Cerebellar cortex (tissue), 1 donor: Measurements from ENCODE around the gene ASCC1.
A peak's percentile ranks its signal among the peaks of the same experiment; 100 is the strongest.
"Not testable (repeated sequence)": the region's sequence is repeated elsewhere in the genome, so short reads cannot be mapped to it uniquely, and the experiment has no call there.

ENCODE experiments used
- DNase-seq: peaks from one replicate; pipeline ENCODE4 v3.0.0-alpha.2; 2015; ENCODE audit warnings: low spot score

ASCC1 gene

DNA sequence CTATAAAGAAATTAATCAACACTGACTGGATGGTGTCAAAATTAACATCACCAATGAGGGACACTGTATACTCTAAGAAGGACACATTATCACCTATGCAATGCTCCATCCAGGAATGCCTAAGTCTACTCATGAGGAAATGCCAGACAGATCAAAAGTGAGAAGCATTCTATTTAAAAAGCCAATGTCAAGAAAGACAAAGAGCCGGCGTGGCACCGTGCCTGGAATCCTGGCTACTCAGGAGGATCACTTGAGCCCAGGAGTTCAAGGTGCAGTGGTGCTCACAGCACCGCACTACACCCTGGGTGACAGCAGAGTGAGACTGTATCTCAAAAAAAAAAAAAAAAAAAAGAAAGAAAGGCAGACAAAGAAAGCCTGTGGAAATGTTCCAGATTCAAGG is 45.8 kb downstream of the ASCC1 start:
- DNase-seq: no peak

DNA sequence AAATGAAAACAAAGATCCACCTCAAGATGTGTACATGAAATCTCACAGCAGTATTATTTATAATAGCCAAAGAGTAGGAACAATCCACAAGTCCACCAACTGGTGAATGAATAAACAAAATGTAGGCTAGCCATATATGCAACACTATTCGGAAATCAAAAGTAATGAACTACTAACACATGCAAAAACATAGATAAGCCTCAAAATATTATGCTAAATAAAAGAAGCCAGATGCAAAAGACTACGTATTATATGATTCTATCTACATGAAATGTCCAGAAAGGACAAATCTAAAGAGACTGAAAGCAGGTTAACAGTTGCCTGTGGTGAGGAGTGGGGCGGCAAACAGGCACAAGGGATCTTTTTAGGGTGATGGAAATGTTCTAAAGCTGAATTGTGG is 49.0 kb downstream of the ASCC1 start:
- DNase-seq: no peak

DNA sequence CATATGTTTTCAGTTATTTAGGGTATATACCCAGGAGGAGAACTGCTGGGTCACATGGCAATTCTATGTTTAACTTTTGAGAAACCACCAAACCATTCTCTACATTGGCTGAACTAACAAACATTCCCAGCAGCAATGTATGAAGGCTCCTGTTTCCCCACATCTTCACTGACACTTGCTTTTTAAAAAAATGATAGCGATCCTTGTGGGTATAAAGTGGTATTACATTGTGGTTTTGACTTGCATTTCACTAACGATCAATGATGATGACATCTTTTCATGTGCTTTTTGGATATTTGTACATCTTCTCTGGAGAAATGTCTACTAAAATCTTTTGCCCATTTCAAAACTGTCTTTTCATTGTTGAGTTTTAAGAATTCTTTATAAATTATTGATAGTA is 51.5 kb downstream of the ASCC1 start:
- DNase-seq: no peak

DNA sequence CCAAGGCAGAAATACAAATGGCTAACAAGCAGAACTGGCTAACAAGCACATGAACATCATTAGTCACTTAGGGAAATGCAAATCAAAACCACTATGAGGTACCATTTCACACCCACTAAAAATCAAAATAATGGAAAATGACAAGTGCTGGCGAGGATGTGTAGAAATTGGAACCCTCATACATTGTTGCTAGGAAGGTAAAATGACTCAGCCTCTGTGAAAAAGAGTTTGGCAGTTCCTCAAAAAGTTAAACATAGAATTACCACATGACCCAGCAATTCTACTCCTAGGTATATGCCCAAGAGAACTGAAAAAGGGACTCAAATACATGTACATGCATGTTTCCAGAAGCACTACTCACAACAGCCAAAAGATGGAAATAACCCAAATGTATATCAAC is 53.1 kb downstream of the ASCC1 start:
- no peak for DNase-seq

DNA sequence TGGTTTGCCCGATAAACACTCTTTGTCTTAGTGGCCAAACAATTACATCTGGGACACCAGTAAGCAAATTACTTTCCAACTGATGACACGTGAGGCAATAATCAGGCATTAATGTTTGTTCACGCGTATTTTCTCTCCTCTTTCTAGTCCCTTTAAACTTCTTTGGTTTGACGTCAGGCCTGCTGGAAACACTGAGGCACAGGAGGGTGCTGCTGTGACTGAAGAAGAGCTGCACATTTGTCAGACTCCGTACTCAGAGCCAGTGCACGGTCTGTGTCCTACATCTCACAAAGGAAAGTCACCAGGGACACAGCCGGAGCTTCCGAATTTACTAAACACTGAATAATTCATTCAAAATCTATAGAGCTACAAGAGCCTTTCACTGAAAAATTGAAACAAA is 57.9 kb downstream of the ASCC1 start:
- DNase-seq: peak; percentile 52

DNA sequence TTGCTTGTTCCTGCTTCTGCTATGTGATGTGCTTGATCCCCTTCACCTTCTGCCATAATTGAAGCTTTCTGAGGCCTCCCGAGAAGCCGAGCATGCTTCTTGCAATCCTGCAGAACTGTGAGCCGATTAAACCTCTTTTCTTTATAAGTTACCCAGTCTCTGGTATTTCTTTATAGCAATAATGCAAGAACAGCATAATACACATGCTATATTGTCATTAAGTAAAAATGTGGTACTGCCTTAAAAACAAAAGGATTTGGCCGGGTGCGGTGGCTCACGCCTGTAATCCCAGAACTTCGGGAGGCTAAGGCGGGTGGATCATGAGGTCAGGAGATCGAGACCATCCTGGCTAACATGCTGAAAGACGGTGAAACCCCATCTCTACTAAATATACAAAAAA is 59.9 kb downstream of the ASCC1 start:
- DNase-seq: no peak

DNA sequence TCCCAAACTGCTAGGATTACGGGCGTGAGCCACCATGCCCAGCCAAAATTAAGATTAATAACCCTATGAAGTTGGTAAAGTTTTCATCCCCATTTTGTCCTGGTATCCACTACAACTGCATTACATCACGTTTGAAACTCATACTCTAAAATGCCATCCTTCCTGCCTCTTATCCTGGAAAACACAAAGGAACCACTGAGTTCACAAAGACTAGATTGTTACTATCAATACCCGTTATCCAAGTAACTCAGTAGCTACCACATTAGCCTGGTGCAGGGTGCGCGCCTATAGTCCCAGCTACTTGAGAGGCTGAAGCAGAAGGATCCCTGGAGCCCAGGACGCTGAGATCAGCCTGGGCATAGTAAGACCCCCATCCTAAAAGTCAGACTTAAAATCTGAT is 63.8 kb downstream of the ASCC1 start:
- no peak for DNase-seq

DNA sequence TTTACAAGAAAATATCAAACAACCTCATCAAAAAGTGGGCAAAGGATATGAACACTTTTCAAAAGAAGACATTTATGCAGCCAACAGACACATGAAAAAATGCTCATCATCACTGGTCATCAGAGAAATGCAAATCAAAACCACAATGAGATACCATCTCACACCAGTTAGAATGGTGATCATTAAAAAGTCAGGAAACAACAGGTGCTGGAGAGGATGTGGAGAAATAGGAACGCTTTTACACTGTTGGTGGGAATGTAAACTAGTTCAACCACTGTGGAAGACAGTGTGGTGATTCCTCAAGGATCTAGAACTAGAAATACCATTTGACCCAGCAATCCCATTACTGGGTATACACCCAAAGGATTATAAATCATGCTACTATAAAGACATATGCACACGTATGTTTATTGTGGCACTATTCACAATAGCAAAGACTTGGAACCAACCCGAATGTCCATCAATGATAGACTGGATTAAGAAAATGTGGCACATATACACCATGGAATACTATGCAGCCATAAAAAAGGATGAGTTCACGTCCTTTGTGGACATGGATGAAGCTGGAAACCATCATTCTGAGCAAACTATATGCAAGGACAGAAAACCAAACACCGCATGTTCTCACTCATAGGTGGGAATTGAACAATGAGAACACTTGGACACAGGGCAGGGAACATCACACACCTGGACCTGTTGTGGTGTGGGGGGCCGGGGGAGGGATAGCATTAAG is 65.2 kb downstream of the ASCC1 start:
- not testable (repeated sequence) for DNase-seq

DNA sequence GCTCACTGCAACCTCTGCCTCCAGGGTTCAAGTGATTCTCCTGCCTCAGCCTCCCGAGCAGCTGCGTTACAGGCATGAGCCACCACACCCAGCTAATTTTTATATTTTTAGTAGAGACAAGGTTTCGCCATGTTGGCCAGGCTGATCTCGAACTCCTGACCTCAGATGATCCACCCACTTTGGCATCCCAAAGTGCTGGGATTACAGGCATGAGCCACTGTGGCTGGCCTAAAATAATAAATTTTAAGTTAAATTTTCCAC is 68.8 kb downstream of the ASCC1 start:
- not testable (repeated sequence) for DNase-seq

DNA sequence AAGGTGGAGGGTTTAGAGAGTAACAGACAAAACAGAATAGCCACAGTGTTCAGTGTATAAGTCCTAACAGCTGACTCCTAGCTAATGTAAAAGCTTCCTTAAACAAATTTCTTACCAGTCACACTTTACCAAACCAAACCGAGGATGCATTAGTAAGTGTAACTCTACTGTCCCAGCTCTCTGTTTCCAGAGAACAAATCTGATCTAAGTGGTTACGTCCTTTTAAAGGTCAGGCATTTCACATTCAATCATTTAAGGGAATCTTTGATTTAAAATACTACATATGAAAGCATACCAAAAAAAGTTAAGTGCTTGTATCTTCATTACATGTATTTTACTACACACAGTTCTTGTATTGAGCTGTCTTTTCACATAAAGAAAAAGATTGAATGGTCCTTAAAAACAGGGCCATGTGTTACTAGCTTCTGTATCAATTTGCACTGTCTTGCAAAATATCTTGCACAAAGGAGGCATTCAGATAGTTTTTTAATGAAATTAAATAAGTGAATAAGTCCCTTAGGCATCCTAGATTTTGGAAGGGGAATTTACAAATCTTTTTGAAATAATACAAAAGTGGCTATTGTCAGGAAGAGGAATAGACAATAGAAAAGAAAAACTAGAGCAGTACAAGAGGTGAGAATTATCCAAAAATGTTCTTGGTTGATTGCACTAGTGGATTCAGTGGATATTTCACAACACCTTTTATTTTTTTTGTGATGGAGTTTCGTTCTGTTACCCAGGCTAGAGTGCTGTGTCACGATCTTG is 69.3 kb downstream of the ASCC1 start:
- DNase-seq: no peak

DNA sequence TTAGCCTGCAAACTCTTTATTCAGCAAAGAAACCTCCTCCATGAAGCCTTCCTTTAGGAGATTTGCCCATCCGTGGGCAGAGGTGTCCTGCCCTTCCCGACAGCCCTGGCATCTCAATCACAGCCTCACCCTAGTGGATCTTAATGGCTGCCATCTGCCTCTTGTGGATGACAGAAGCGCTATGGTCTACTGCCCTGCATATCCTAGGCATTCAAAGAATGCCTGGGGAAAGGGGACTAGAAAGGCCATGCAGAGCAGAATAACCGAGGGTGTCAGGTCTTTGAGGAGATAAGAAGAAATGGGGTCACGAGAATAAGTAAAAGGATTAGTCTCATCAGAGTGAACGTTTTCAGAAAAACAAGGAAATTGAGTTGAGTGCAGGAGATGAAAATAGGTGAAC is 70.0 kb downstream of the ASCC1 start:
- DNase-seq: no peak

DNA sequence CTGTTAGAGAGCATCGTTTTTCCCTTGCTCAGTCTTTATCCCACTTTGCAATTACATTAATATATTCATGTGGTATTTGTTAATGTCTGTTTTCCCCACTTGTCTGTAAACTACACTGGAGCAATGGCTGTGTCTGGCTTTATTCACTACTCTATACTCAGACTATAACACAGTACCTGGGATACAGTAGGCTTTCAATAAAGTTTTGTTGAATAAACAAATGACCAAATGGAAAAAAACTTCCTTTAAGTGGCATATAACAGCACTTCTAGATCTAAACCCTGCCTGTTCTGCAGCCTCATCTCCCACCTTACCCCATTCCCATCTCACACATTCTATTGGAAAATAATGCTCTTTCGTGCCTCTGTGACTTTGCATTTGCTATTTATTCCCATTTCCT is 70.4 kb downstream of the ASCC1 start:
- no peak for DNase-seq

DNA sequence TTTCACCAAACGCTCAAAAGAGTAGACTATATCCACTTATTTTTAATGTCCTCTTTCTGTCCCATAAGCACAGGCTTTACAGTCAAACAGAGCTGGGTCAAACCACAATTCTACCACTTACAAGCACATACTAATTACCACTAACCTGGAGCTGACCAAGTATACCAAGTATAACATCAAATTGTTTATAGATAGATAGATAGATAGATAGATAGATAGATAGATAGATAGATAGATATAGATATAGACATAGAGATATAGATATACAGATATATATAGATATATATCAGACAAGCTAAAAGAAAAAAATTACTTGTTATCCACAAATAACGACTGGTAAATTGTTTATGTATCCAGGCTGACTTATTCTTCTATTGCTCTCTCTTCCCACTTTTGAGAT is 75.2 kb downstream of the ASCC1 start:
- DNase-seq: no peak

DNA sequence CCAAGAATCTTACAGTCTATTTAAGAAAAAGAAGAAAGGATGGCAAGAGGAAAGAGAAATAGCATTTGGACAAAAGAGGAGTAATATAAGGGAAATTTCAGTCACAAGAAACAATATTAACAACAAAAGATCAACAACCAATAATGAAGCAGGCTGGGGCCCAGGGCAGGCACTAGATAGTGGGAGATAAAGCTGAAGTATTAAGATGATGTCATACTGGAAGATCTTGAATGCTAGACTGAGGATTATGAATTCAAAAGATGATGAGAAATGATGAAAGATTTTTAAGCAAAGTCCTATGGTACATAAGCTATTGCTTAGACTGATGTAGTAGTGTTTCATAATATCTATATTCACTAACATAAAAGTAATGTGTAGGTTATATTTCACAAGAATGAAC is 75.9 kb downstream of the ASCC1 start:
- no peak for DNase-seq

DNA sequence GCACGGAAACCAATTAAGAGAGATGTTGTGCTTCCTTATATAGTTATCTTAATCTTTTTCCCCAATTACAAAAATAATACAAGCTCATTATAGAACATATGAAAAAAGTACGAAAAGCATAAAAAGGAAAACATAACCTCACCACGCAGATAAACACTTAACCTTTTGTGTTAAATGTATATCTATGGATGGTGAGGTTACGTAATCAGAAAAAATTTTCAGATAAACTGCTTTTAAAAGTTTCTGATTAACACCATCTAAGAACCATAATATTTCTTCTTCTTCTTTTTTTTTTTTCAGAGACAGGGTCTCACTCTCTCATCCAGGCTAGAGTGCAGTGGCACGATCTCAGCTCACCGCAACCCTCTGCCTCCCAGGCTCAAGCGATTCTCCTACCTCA is 78.5 kb downstream of the ASCC1 start:
- DNase-seq: no peak

DNA sequence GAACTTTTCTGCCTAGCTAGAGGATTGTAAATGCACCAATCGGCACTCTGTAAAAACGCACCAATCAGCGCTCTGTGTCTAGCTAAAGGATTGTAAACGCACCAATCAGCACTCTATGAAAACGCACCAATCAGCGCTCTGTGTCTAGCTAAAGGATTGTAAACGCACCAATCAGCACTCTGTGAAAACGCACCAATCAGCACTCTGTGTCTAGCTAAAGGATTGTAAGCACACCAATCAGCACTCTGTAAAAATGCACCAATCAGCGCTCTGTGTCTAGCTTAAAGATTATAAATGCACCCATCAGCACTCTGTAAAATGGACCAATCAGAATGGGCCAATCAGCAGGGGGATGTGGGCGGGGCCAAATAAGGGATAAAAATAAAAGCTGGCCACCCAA is 79.9 kb downstream of the ASCC1 start:
- DNase-seq: not testable (repeated sequence)

DNA sequence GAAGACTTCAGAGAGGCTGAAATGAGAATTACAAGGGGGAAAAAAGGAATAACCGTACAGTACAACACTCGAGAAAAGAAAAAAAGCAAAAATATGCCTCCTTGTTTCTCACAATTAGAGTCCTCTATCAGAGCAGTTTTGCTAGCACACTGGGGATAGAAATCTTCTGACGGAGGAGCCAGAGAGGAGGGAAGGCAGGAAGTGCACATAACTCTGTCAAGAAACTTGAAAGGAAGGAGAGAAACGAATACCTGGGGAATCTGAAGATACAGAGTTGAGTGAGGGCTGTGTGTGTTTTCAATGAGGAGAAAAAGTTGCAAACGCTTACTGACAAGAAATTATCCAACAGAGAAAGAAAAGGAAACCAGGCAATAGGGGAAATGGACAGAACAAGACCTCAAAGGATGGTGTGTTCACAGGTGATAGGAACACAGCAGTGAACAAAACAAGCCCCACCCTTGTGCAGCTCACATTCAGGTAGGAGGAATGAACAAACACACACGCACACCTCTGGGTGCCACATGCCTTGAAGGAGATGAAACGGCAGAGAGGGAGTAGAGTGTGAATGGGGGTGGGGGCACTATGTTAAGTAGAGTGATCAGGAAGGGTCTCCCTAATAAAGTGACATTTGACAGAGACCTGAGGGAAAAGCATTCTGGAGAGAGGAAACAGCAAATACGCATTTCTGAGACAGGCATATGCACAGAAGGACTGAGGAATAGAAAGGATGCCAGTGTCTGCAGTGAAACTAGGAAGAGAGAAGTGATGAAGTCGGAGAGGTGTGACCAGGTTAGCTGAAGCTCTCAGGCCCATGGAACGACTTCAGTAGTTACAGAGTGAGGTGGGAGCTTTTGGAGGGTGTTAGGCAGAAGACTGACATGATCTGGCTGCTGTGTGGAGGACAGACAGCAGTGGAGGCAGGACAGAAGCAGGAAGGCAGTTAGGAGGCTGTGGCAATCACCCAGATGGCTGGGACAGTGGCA is 81.0 kb downstream of the ASCC1 start:
- DNase-seq: no peak

DNA sequence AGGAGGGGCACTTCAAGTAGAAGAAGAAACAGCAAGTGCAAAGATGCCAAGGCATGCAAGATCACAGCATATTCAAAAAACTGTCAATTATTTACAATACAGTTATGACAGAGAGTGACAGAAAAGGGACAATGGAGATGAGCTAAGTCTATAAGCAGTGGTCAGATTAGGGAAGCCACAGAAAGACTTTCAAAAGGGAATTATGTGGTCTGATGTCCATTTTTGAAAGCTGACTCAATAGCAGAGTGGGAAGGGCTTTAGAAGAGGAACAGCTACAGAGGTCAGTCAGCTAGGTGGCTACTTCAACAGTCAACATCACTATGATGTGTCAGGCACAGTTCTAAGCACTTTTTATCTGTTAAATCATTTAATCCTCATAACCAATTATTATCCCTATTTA is 82.6 kb downstream of the ASCC1 start:
- no peak for DNase-seq

DNA sequence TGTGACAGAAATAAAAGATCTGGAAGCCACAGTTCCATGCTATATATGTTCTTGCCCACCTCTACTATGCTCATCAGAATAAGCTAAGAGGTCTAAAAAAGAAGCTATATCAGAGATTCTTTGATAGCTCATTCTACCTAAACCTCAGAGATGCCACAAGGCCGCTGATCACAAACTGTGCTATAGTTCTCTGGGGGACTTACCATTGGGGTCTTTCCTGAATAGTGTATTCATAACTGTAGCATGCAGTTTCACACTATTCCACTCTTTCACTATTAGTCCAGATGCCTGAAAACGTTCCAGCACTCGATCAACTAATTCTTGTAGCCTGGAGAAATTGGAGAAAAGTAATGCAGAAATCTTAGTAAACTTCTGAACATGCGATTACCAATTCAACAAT is 83.2 kb downstream of the ASCC1 start:
- DNase-seq: no peak

DNA sequence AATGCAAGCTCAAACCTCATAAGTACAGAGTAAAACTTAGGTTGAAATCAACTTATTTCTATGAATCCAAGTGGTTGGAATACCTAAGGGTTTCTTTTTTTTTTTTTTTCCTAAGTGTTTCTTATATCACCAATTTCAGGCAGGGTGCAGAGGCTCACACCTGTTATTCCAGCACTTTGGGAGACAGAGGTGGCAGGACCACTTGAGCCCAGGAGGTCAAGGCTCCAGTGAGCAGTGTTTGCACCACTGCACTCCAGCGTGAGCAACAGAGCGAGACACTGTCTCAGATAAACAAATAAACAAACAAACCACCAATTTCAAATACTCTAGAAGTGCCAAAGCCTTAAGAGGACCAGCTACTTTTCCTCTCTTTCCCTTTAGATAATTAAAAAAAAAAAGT is 88.5 kb downstream of the ASCC1 start:
- DNase-seq: no peak

DNA sequence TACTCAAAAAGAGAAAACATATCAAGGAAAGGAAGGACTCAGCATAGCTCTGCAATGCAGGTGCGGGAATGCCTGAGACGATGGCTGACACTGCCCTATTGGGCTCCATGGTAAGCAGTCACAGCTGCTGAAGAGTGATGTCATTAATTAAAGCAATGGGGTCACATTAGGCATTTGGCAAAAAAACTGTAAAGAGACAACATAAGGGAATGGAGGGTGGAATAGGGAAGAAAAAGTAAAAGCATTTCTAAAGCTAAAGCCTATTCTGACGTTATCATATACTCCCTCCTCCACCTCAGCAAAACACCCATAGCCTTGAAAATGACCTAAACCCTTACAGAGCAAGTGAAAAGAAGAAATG is 89.2 kb downstream of the ASCC1 start:
- no peak for DNase-seq

DNA sequence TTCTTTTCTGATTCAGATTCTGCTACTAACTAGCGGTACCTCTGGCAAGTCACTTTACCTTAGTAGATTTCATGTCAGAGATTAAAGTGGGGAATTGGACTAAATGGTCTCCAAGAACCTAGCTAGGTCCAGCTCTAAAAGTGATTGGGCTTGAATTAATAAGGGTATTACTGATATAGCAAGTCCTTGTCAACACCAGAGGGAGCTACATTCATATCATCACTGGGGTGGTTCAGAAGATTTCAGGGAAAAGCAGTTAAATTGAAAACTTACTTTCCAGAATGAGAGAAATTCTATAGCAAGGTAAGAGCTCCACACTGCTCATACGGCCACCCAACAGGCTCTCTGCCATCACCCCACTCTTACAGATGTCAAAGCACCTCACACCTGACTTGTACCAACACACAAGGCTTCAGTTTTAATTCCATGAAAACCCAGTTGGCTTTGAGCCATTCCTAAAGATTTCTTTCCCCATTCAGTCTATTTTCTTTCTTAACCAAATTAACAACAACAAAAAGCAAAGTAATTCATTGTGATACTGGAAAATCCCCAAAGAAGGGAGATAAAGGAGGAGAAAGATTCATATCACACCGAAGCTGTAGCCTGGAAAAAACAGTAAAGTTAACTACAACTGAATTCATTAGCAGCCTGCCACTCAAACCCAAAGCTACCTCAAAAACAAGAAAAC is 89.7 kb downstream of the ASCC1 start:
- peak; percentile 48 for DNase-seq
